ENCODE data around the gene ELOF1. TPM values are rescaled to one million over a fixed set of nuclear protein-coding genes. Genes with fewer than 3 reads are reported as not detected.

Gene ELOF1
- total and polyA plus RNA-seq, 2 of the 13 experiments (the other 11 are each of a cell fraction or from before 2014, with no cell fraction given): 14.5 to 43.2 TPM

- no peak for TF ChIP-seq ZBTB4 (CRISPR knock-in tag; IDR thresholded peaks at IDR 0.05; ENCODE audit: borderline replicate concordance)
- TF ChIP-seq ZNF629 (CRISPR knock-in tag; conservative IDR thresholded peaks at IDR 0.05): peak; percentile 95
- TF ChIP-seq PTBP1 (IDR thresholded peaks at IDR 0.05; ENCODE audit: low read depth, low read length, poor library complexity, severe bottlenecking): no peak
- peak; percentile 84 for TF ChIP-seq ZMYM3 (CRISPR knock-in tag; IDR thresholded peaks at IDR 0.05)
- TF ChIP-seq GTF3A (CRISPR knock-in tag; conservative IDR thresholded peaks at IDR 0.05): no peak
- TF ChIP-seq ZNF674 (CRISPR knock-in tag; IDR thresholded peaks at IDR 0.05; ENCODE audit: low read depth): no peak
- no peak for TF ChIP-seq ZBTB8A (CRISPR knock-in tag; IDR thresholded peaks at IDR 0.05; ENCODE audit: borderline replicate concordance, low read depth)
- no peak for TF ChIP-seq ELF4 (CRISPR knock-in tag; IDR thresholded peaks at IDR 0.05; ENCODE audit: borderline replicate concordance)
- no peak for TF ChIP-seq CENPX (CRISPR knock-in tag; IDR thresholded peaks at IDR 0.05)
- 0 out of 2 replicates have a peak, but pooled peaks have one; percentile 7 for TF ChIP-seq SAP130 (CRISPR knock-in tag; IDR thresholded peaks at IDR 0.05; ENCODE audit: low read depth)
- TF ChIP-seq NFYB (CRISPR knock-in tag; IDR thresholded peaks at IDR 0.05): peak; percentile 21; the same call in 1 of the 2 replicates
- TF ChIP-seq ZNF3 (CRISPR knock-in tag; IDR thresholded peaks at IDR 0.05): no peak
- no peak for TF ChIP-seq TMF1 (CRISPR knock-in tag; IDR thresholded peaks at IDR 0.05; ENCODE audit: low read depth)
- no peak for TF ChIP-seq REPIN1 (CRISPR knock-in tag; IDR thresholded peaks at IDR 0.05; ENCODE audit: borderline replicate concordance, low read depth)
- TF ChIP-seq RFX3 (CRISPR knock-in tag; IDR thresholded peaks at IDR 0.05): no peak
- peak; percentile 42 for TF ChIP-seq ZNF687 (CRISPR knock-in tag; IDR thresholded peaks at IDR 0.05)
- TF ChIP-seq PRDM10 (CRISPR knock-in tag; IDR thresholded peaks at IDR 0.05; ENCODE audit: low read depth): peak; percentile 64; the same call in 1 of the 2 replicates
- no peak for TF ChIP-seq ZNF619 (CRISPR knock-in tag; IDR thresholded peaks at IDR 0.05)
Observed at GRCh38 chr19:11538232-11539036, 20.6 kb downstream of the ELOF1 start, which contains the start of gene CNN1 (continued).
